HG03558 (cell line): ENCODE measurements around the gene IQSEC1.

Experiments used
- ATAC-seq: cut with Tn5 transposase; IDR thresholded peaks from one replicate; pipeline ENCODE4 v1.9.1; 2021; ENCODE audit warnings: moderate number of reproducible peaks; ENCODE audit not compliant: unreplicated experiment; ENCODE audit errors: extremely low read depth

The IQSEC1 gene

GRCh38 chr3:13073326-13074005 lies at the start of gene IQSEC1:
TSS of gene IQSEC1 (minus strand) at chr3:13073429. CDS start at chr3:13073014, 415 bp downstream.
- peak; percentile 46 for ATAC-seq

DNA sequence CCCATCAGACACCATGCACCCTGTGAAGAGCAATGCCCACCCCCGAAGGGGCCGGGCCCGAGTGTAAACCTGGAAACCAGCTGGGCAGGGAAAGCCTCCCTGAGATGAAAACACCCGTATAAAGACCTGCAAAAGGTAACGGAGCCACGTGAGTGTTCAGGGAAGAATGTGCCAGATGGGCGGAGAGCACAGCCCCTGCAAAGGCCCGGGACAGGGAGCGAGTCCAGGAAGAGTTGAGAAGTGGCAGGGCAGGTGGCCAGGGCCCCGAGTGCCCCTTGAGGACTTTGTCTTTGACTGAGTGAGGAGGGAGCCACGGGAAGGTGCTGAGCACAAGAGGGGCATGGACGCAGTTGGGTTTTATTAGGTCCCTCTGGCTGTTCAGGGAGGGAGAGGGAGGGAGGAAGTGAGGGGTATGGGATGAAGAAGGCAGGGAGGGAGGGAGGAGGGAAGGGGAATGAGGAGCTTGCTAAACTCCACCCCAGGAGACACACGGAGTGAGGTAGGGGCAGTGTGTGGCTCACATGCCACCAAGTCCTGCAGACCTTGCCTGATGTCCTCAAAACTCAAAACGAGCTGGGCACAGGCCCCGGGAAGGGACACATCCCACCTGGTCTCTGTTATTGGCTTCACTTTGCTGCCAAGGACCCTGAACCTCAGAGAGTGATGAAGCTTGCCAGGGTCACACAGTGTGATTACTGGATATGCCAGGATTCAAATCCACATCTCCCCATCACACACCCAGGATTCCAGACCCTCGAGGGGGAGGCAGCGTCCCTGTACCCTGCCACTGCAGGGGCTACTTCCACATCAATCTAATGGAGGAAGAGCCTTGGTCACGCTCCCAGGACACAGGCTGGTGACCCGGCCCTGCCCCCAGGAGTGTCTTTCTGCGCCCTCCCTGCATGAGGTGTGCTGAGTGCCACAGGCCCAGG lies 49.1 kb upstream of the IQSEC1 start:
- ATAC-seq: no peak

DNA sequence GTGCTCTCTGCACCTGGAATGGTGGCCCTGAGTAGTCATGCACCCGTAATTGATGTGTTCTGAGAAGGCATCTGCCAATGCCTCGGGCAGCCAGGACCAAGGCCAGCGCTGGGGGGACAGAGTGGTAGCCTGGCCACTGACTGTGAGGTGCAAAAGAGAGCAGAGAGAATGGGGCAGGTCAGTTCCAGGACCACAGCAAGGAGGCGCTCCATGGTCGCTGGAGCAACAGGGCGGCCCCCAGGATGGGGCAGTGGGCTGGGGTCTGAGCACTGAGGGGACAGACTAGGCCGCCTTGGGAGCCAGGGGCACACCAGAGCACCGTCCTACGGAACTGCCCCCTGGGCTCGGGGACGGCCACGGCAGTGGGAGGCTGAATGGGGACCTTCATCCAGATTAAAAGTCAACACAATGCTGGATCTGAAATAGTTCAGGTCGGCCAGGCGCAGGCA lies 48.3 kb upstream of the IQSEC1 start:
- ATAC-seq: no peak

DNA sequence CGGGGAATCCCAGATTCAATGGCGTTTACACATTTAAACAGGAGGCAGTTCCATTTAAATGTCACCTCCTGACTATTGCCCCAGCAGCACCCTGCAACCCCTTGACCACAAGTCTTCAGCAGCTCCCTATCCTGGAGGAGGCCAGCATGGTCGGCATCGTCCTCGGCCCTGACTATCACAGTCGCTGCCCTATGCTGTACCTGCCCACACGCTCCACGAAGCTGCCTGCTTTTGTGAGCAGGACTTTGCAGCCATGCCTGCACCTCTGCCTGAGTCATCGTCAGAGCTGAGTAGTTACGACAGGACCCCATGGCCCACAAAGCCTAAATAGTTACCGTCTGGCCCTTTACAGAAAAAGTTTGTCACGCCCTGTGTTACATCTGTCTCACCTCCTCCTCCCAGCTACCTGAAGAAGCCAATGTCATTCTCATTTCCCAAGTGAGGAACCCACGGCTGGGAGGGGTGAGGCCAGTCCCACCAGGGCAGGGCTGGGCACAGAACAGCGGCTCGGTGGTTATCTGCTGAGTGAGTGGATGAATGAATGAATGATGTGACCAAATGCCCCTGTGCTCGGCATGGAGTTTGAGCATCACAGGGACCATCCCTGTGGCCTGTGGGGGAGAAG lies 47.8 kb upstream of the IQSEC1 start:
- no peak for ATAC-seq

DNA sequence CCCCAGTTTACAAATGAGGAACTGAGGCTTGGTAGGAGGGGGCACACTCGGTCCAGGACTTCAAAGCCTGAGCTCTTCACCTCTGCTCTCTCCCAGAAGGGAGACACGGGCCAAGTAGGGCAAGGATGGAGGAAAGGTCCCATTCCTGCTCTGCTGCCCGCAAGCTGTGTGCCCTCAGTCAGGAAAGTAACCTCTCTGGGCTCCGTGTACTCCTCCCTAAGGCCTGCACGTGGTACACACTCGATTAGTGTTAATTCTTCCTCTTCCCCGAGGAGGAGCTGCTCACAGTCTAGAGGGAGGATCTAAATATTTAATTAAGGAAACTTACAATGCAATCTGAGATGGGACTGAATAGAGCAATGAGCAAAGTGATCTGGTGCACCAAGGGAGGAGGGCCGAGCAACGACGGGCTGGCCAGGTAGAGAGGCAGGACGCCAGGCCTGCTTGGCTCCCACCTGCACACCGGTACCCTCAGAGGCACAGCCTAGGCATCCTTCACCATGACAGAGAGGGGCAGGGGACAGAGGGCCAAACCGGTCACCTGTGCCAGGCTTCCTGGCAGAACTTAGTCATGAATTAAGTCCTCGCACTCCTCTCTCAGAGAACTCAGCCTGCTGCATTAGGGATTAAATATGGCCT lies 47.2 kb upstream of the IQSEC1 start:
- ATAC-seq: no peak

GRCh38 chr3:13119471-13120220 lies 46.4 kb upstream of the IQSEC1 start:
- ATAC-seq: no peak

- ATAC-seq: no peak
These were observed 43.2 kb upstream of the IQSEC1 start for GRCh38 chr3:13116426-13116825.

GRCh38 chr3:13115991-13116390 lies 42.8 kb upstream of the IQSEC1 start:
- ATAC-seq: no peak

- no peak for ATAC-seq
These were observed 42.3 kb upstream of the IQSEC1 start for GRCh38 chr3:13115576-13115910.

DNA sequence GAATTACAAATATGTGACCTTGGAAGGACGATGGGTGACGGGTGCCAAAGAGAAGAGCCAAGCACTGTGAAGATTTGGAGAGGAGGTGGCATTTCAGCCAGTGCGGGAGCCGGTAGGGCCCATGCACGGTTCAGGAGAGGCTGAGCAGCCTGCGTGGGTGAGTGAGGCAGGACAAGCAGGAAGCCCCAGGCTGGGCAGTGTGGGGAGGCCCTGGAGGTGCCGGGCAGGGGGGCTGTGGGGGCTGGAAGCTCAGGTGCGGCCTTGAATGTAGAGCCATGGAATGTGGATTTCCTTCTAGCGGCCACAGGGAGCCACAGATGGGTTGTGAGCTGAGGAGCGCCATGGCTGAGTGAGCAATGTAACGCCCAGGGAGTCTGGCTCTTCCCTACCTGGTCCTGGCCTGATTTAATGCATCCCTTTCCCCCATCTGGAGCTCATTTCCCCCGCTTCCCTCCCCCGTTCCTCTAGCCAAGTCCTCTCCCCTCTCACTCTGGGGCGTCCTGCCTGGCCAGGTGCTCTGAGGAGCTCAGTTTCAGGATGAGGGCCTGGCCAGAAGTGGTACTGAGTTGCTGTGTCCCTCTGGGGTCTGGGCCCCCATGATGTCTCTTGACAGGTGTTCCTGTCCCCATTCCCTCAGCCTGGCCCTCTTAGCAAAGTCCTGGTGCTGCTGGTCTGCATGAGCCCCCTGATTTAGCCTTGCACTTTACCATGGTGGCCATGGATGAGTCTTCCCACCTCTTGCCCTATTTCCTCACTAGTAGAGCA lies 41.8 kb upstream of the IQSEC1 start:
- no peak for ATAC-seq

- no peak for ATAC-seq
These were observed 40.4 kb upstream of the IQSEC1 start for GRCh38 chr3:13113346-13114330.

DNA sequence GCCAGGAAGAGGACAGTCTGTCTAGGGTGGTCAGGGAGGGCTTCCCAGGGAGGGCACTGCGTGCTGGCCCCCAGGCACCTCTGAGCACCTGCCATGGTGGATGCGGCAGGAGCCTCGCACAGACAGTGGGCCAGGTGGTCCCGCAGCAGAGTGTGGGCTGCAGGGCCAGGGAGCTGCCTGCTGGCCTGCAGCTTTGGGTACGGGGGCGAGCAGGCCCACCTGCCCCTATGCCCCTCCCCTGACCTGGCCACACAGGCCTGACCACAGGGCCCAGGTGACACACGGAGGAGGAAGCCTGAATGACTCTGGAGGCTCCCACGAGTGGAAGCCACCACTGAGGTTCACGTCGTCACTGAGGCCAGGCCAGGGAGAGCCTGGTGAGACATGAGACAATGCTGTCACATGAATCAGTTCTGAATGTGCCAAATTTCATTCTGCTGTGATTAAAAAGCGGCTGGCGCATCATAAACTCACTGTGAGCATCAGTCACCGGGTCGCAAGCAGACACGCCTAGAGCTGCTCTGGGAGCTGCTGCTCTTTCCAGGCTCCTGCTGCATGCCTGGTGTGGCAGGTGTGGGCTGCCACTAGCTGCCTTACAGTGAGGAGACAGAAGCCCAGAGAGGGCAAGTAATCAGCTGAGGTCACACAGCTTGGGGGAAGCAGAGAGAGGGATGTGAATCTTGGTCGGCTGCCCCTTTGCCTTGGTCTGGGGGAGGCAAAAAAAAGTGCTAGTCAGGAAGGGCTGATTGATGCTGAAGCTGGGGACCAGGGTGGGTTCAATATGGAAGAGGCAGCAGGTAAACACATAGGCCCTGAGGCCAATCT lies 39.5 kb upstream of the IQSEC1 start:
- ATAC-seq: no peak

DNA sequence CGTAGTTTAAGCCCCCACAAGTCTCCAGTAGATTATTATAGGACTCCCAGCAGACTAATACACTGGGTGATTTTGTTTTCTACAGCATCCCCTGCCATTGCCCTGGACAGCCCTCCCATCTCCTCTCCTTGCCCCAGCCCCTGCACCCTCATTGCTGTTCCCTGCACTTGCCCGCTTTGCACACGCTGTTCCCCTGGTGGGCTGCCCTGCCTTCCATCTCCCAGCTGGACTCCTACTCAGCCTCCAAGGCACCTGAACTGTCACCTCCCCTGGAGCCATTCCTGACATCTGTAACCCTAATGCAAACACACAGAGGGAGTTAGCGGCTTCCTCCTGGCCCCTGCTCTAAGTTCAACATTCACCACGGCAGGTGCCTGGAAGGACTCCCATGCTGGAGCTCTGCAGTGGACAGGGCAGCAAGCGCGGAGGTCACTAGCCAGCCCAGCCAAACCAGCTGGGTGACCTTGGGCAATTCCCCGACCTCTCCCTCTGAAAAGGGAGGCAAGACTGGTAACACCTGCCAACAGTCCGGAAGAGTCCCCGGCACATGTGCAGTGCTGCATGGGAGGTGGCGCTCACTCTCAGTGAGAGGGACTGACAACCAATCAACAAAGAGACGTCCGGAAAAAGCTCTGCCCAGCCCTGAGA lies 38.8 kb upstream of the IQSEC1 start:
- no peak for ATAC-seq

GRCh38 chr3:13111173-13111872 lies 38.1 kb upstream of the IQSEC1 start:
- no peak for ATAC-seq

- peak; percentile 39 for ATAC-seq
These were observed 37.5 kb upstream of the IQSEC1 start for GRCh38 chr3:13110678-13111116.

DNA sequence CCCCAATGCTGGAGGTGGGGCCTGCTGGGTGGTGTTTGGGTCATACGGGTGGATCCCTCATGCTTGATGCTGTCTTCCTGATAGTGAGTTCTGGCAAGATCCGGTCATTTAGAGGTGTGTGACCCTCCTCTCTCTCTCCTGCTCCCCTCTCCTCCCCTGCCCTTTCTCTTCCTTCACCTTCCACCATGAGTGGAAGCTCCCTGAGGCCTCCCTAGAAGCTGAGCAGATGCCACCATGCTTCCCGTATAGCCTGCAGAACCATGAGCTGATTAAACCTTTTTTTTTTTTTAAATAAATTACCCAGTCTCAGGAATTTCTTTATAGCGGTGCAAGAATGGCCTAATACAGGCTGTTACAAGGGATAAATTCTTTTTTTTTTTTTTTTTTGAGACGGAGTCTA lies 36.3 kb upstream of the IQSEC1 start:
- no peak for ATAC-seq
